Kidney tubule cell (primary cell): ENCODE results near the gene PLEKHG4B.
A peak's percentile ranks its signal among the peaks of the same experiment; 100 is the strongest.
"Not testable (repeated sequence)": the region's sequence is repeated elsewhere in the genome, so short reads cannot be mapped to it uniquely, and the experiment has no call there.

Experiments used
- DNase-seq: peaks from one replicate; pipeline ENCODE4 v3.0.0-alpha.2; 2018; ENCODE audit warnings: low spot score

Gene PLEKHG4B

GRCh38 chr5:200985-201384, 109.0 kb downstream of the PLEKHG4B start:
- DNase-seq: no peak

- DNase-seq: no peak
These were observed 109.7 kb downstream of the PLEKHG4B start for GRCh38 chr5:201672-202071.

- DNase-seq: no peak
These were observed 111.4 kb downstream of the PLEKHG4B start for GRCh38 chr5:203246-203930.

GRCh38 chr5:204001-204400, 112.0 kb downstream of the PLEKHG4B start:
- no peak for DNase-seq

- no peak for DNase-seq
These were observed 112.5 kb downstream of the PLEKHG4B start for GRCh38 chr5:204462-204861.

- no peak for DNase-seq
These were observed 113.2 kb downstream of the PLEKHG4B start for GRCh38 chr5:204966-205670.

- no peak for DNase-seq
These were observed 114.4 kb downstream of the PLEKHG4B start for GRCh38 chr5:206406-206805.

- DNase-seq: no peak
These were observed 115.1 kb downstream of the PLEKHG4B start for GRCh38 chr5:206927-207536.

GRCh38 chr5:207599-207998, 115.6 kb downstream of the PLEKHG4B start:
- no peak for DNase-seq

GRCh38 chr5:208449-209114, 116.6 kb downstream of the PLEKHG4B start:
- no peak for DNase-seq

- DNase-seq: no peak
These were observed 121.9 kb downstream of the PLEKHG4B start for GRCh38 chr5:213803-214395.

GRCh38 chr5:215256-215655, 123.3 kb downstream of the PLEKHG4B start:
- peak; percentile 53 for DNase-seq

GRCh38 chr5:216076-216475, 124.1 kb downstream of the PLEKHG4B start:
- DNase-seq: not testable (repeated sequence)

GRCh38 chr5:217494-218456, 125.8 kb downstream of the PLEKHG4B start, which contains the start of the genes CCDC127 and SDHA:
TSS of gene CCDC127 (minus strand) at chr5:218153. CDS start at chr5:216849, 1,304 bp downstream.
TSS of gene SDHA (plus strand) at chr5:218320. CDS start at chr5:218356, 36 bp downstream.
- DNase-seq: peak; percentile 92

- DNase-seq: peak; percentile 33
These were observed 126.7 kb downstream of the PLEKHG4B start for GRCh38 chr5:218457-219291.

- peak; percentile 30 for DNase-seq
These were observed 127.5 kb downstream of the PLEKHG4B start for GRCh38 chr5:219460-219863.

- peak; percentile 10 for DNase-seq
These were observed 128.0 kb downstream of the PLEKHG4B start for GRCh38 chr5:219991-220390.

GRCh38 chr5:222951-223715, 131.2 kb downstream of the PLEKHG4B start:
- not testable (repeated sequence) for DNase-seq

- no peak for DNase-seq
These were observed 131.8 kb downstream of the PLEKHG4B start for GRCh38 chr5:223791-224190.
